ENCODE measurements around the gene SLC35F5.
A peak's percentile ranks its signal among the peaks of the same experiment; 100 is the strongest.
"Not testable (repeated sequence)": the region's sequence is repeated elsewhere in the genome, so short reads cannot be mapped to it uniquely, and the experiment has no call there.

SLC35F5 gene

GRCh38 chr2:113697516-113697915 lies 58.9 kb downstream of the SLC35F5 start:
- DNase-seq (ENCODE audit: low read depth, low spot score) = no peak

DNA sequence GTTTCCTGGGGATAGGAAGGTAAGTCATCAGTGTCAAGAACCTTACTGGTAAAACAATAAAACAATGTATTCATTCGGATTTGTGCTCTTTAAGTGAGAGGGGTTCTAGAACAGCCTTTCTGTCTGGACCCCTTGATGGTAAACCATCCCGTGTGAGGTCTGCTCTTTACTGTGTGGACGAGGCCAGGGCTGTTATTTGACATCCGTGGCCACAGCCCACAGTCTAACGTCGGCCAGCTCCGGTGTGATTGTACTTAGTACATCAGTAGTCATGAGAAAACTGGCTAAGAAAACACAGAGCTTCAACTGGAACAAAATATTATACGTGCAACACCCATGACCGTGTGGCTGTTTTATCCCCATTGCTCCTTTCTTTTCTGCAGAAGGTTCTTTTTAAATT lies 62.0 kb downstream of the SLC35F5 start:
- no peak for DNase-seq (ENCODE audit: low read depth, low spot score)

DNA sequence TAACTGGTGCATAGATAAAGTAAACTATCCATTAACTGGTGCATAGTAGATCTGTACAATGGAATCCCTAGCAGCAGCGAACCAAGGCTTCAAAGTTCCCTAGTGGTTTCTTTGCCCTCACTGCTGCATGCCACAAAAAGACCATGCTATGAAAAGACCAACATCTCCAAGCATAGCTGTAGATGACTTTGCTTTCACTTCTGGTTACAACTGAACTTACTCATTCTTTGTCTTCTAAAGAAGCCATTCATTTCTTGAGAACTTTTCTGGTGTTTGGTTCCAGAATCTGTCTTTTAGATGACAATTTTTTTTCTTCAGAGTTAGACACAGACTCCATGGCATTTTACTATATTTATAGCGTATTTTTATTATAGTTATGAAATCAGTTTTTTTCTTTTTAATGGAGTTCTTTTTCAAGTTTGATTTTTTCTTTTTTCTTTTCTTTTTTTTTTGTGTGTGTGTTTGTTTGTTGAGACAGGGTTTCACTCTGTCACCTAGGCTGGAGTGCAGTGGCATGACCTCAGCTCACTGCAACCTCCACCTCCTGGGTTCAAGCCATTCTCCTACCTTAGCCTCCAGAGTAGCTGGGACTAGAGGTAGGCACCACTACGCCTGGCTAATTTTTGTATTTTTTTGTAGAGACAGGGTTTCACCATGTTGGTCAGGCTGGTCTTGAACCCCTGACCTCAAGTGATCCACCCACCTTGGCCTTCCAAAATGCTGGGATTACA lies 63.6 kb downstream of the SLC35F5 start:
- no peak for DNase-seq (ENCODE audit: low read depth, low spot score)

DNA sequence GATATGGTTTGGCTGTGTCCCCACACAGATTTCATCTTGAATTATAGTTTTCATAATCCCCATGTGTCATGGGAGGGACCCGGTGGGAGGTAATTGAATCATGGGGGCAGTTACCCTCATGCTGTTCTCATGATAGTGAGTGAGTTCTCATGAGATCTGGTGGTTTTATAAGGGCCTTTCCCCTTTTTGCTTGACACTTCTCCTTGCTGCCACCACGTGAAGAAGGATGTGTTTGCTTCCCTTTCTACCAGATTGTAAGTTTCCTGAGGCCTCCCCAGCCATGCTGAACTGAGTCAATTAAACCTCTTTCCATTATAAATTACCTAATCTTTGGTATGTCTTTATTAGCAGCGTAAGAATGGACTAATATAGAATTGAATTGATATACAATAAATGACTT lies 65.6 kb downstream of the SLC35F5 start:
- DNase-seq (ENCODE audit: low read depth, low spot score) = not testable (repeated sequence)

GRCh38 chr2:113686537-113686936 lies 69.9 kb downstream of the SLC35F5 start:
- DNase-seq (ENCODE audit: low read depth, low spot score) = no peak

DNA sequence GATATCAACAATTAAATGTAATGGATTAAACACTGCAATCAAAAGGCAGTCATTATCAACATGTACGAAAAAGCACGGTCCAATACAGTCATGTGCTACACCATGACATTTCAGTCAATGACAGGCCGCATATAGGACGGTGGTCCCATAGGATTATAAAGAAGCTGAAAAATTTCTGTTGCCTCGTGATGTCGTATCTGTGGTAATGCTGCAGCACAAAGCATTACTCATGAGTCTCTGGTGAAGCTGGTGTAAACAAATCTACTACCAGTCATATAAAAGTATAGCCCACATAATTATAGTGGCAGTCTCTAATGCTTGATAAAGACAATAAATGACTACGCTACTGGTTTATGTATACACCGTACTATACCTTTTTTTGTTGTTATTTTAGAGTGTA lies 71.0 kb downstream of the SLC35F5 start:
- no peak for DNase-seq (ENCODE audit: low read depth, low spot score)

GRCh38 chr2:113679457-113679856 lies 77.0 kb downstream of the SLC35F5 start:
- DNase-seq (ENCODE audit: low read depth, low spot score) = peak; percentile 7

DNA sequence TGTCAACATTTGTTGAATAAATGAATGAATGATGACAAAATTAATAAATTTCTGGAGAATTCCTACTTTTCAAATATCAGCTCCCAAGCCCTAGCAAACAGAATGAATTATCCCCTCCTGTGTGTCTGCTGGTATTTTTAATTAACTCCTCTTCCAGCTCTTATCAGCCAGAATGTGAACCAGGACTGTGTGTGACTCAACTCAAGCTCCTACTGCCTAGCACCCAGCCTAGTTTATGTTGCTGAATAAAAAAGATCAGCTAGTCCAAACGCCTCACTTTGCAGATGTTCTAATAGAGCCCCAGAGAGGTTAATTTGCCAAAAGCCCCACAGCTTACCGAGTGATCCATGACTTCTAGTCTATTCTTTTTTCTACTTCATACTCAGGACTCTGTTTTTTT lies 79.1 kb downstream of the SLC35F5 start:
- no peak for DNase-seq (ENCODE audit: low read depth, low spot score)

GRCh38 chr2:113676623-113677266 lies 79.7 kb downstream of the SLC35F5 start:
- no peak for DNase-seq (ENCODE audit: low read depth, low spot score)

GRCh38 chr2:113675875-113676274 lies 80.6 kb downstream of the SLC35F5 start:
- DNase-seq (ENCODE audit: low read depth, low spot score) = no peak

DNA sequence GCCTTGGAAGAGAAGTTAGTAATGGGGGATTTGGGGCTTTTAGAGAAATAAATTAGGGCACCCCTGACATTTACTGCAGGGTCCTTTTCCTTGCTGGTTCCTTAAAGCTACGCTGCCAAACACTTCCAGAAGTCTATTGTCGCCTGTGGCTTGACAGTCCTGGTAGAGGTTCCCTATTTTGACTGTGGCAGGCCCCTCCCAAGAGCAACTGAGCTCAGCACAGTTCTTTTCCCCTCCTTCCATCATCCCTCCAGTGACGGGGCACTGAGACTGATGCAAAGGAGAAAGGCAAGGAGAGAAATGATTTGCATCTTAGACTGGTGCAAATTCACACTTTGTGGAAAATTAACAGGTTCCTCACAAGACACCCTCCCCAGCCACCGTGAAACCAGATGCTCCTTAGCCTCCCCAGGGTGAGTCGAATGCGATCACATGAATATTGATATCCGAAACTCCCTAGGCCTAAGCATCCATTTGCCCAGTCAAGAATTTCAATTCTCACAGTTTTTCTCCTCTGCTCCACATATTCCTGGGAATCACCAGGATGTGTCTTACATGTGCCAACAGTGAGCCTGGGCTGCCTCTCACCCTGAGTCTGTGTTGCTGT lies 84.0 kb downstream of the SLC35F5 start:
- DNase-seq (ENCODE audit: low read depth, low spot score) = no peak

DNA sequence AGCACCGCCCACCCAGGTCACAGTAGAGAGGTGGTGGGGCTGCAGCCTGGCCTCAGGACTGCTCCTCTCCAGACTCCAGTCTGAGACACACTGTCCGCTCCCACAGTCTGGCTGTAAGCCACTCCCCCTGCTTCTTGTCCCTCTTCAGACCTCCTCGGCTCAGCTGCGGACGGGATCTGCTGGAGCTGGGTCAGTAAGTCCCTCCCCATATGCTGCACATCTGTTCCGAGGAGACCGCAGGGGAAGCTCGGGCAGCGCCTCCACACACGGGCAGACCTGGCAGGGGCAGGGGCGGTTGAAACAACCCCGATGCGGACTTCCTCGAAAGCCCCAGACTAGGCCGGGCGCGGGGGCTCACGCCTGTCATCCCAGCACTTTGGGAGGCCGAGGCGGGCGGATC lies 87.4 kb downstream of the SLC35F5 start:
- DNase-seq (ENCODE audit: low read depth, low spot score) = not testable (repeated sequence)

DNA sequence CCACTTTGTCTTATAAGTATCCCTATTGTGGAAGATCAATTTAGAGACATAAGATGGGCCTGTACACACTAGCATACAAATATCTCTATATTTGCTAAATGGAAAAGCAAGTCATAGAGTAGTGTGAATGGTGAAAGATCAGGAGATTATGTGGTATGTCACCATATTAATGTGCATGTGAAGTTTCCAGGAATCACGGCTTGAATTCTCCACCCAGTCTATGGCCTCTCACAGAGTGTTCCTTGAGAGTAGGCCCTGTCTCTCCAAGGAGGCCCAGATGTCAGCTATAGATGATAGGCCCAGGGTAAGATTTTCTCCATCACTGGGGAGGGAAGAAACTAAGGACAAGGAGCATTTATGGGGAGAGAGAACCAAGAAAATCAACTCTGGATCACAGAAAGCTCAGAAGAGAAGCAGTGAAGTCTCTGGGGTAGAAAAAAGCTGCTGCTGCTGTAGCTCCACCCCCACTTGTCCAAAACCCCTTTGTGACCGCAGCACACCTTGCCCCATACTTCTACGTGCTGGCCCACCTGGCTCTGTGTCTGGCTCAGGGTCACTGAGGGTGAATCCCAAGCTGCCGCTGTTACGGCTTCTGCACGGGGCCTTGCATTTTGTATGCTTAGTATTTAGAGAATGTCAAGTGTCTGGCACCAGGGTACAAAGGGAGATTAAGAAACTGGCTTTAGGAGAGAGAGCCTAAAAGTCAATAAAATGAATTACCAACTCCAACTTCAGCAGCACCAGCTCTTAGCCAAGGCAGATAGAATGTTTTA lies 91.5 kb downstream of the SLC35F5 start:
- not testable (repeated sequence) for DNase-seq (ENCODE audit: low read depth, low spot score)

DNA sequence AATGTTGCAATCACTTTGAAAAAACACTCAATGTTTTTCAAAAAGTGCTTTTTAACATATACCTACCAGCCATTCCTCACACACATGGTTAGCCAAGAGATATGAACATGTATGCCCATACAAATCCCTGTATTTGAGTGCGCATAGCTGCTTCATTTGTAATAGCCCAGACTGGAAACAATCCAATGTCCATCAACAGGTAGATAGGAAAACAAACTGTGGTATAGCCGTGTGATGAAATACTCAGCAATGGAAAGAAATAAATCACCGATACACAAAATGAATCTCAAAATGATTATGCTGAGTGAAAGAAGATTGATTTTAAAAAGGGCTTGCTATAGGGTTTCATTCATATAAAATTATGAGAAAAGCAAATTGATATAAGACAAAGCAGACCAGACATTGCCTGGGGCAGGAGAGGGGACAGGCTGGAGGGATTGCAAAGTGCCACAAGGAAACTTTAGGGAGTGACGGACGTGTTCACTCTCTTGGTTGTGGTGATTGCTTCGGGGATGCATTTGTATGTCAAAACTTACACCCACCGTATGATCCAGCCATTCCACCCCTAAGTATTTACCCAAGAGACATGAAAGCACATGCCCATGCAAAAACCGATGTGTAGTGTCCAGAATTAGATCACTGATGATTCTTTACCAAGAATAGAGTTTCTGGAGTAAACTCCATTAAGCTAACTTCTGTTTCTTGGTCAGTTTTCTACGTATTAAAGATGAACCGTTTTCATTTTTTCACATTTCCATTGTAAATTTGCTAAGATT lies 93.0 kb downstream of the SLC35F5 start:
- not testable (repeated sequence) for DNase-seq (ENCODE audit: low read depth, low spot score)
